Measurements from ENCODE around the gene ASB3. TPM values are rescaled to one million over a fixed set of nuclear protein-coding genes. Genes with fewer than 3 reads are reported as not detected.

ASB3 gene
- total RNA-seq, 4 donors from 2014 or later, result 24.2 to 32.2 (median 30.2) TPM

- Histone ChIP-seq H3K4me1 (no peaks in the 10 kb centered on the region), H3K27ac (no peak overlapping the region), H3K27me3 (no peaks in the 10 kb centered on the region), H3K4me3 (replicated peaks in 1 of 3) (no peak overlapping the region), H3K9me3 (no peaks in the 10 kb centered on the region), H3K36me3 (no peaks in the 10 kb centered on the region)
- intact Hi-C loops (cut with DNase I), result no loop called here
- no peak for DNase-seq
- TF ChIP-seq POLR2A (IDR thresholded peaks at IDR 0.05) (no peak), CTCF (IDR thresholded peaks at IDR 0.05) (no peak)
- WGBS, 2 donors, result 94 to 96% methylated on average over 5 of the region's 5 CpGs
Measured at GRCh38 chr2:53778536-53779162, 8.1 kb downstream of the ASB3 start.

- Histone ChIP-seq H3K4me1 (no peaks in the 10 kb centered on the region), H3K27ac (no peak overlapping the region), H3K36me3 (no peaks in the 10 kb centered on the region), H3K27me3 (no peaks in the 10 kb centered on the region), H3K9me3 (no peaks in the 10 kb centered on the region), H3K4me3 (replicated peaks in 1 of 3) (no peak overlapping the region)
- no peak for DNase-seq
- WGBS, 2 donors, result 77 to 92% methylated on average over 1 of the region's 1 CpG
- TF ChIP-seq POLR2A (IDR thresholded peaks at IDR 0.05) (no peak), CTCF (IDR thresholded peaks at IDR 0.05) (no peak)
- intact Hi-C loops (cut with DNase I), result no loop called here
Measured at GRCh38 chr2:53777134-53777533, 9.6 kb downstream of the ASB3 start.

- Histone ChIP-seq H3K27ac (no peak overlapping the region), H3K4me3 (replicated peaks in 1 of 3) (no peak overlapping the region), H3K9me3 (no peaks in the 10 kb centered on the region), H3K4me1 (peaks cover 0 to 4% of the 10 kb centered on the region in 2 donors), H3K36me3 (no peaks in the 10 kb centered on the region), H3K27me3 (no peaks in the 10 kb centered on the region)
- no peak for TF ChIP-seq POLR2A (IDR thresholded peaks at IDR 0.05)
- no peak for TF ChIP-seq CTCF (IDR thresholded peaks at IDR 0.05)
- DNase-seq, result no peak
- intact Hi-C loops (cut with DNase I), result no loop called here
- WGBS, 2 donors, result 90 to 97% methylated on average over 4 of the region's 4 CpGs
Measured at GRCh38 chr2:53770264-53770663, 16.5 kb downstream of the ASB3 start.

- Histone ChIP-seq H3K27me3 (no peaks in the 10 kb centered on the region), H3K36me3 (no peaks in the 10 kb centered on the region), H3K4me1 (peaks cover 0 to 4% of the 10 kb centered on the region in 2 donors), H3K4me3 (replicated peaks in 1 of 3) (no peak overlapping the region), H3K9me3 (no peaks in the 10 kb centered on the region), H3K27ac (no peak overlapping the region)
- intact Hi-C loops (cut with DNase I), result no loop called here
- TF ChIP-seq CTCF (IDR thresholded peaks at IDR 0.05) (no peak), POLR2A (IDR thresholded peaks at IDR 0.05) (no peak)
- no peak for DNase-seq
- 90 to 95% methylated on average over 15 of the region's 15 CpGs for WGBS, 2 donors
Measured at GRCh38 chr2:53769318-53769945, 17.3 kb downstream of the ASB3 start.

GRCh38 chr2:53768242-53768542 lies 18.6 kb downstream of the ASB3 start:
- intact Hi-C loops (cut with DNase I), result no loop called here
- Histone ChIP-seq H3K36me3 (peaks cover 0 to 2% of the 10 kb centered on the region in 2 donors), H3K27me3 (no peaks in the 10 kb centered on the region), H3K4me3 (replicated peaks in 1 of 3) (peak overlapping the region; percentile 47 to 68 (median 59)), H3K9me3 (no peaks in the 10 kb centered on the region), H3K27ac (peak overlapping the region in 1 of 3 donors; percentile 59), H3K4me1 (peaks cover 0 to 4% of the 10 kb centered on the region in 2 donors)
- no peak for DNase-seq
- WGBS, 2 donors, result 2 to 4% methylated on average over 12 of the region's 12 CpGs
- no peak for TF ChIP-seq POLR2A (IDR thresholded peaks at IDR 0.05)
- TF ChIP-seq CTCF (IDR thresholded peaks at IDR 0.05), result no peak

Data from thyroid gland (tissue), 4 donors.